Activated CD4-positive, alpha-beta T cell treated with anti-CD3 and anti-CD28 coated beads, Interleukin-2, amount 50 U/mL, for 24 hours (primary cell): Measurements from ENCODE around the gene FOXL1.

Experiments used
- DNase-seq, 2 donors: peaks; one replicate each; pipeline ENCODE4 v3.0.0-alpha.2; 2020; ENCODE audit warnings: low read depth in 1 of 2, low spot score in 1 of 2

The FOXL1 gene

GRCh38 chr16:86630471-86630870, 52.1 kb downstream of the FOXL1 start:
- DNase-seq, result no peak

- DNase-seq, result no peak
These were observed 53.1 kb downstream of the FOXL1 start for GRCh38 chr16:86631444-86631843.
